ENCODE results near the gene ANKRD40. TPM values are rescaled to one million over a fixed set of nuclear protein-coding genes. Genes with fewer than 3 reads are reported as not detected.

ANKRD40 gene
- total RNA-seq, 1 experiment from 2014 or later, result 45.3 TPM

DNA sequence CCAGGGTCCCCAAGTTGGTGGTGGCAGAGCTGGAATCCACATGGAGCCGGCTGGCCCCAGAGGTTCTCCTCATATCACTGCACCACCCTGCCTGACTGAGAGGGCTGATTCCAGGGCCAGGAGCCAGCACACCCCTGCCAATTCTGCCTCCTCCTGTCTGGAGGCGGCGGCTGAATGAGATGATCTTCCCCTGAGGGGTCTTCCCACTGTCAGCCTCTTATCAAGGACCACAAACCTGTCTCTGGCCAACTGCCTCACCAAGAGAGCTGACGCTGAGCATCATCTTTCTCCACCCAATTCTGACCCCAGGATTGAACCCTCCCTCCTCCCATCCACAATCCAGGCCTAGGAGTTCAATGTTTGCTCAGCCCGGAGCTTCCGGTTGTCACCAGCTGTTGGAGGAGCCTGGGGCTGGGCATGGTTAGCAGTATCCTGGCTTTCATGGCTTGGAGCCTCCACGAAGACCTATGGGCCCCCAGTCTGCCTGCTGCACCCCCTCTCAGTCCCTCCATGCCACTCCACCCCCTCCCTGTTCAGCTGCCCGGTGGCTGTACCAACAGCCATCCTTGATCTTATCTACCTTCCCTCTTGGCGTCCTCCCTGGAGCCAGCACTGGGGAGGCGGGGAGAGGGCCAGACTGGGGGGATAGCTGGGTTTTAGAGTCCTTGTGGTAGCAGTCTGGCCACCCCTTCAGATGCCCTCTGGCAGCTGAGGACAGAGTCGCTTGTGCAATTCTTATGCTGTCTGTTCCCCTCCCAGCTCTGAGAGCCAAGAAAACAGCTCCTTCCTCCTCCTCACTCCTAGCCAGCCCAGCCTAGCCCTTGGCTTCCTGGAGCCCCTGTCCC is 47.5 kb downstream of the ANKRD40 start:
- Mint-ChIP-seq H3K4me3 (no peak overlapping the region), H3K4me1 (peaks cover 16% of the 10 kb centered on the region), H3K27me3 (ENCODE audit: low read depth) (no peaks in the 10 kb centered on the region; the same call in 1 of the 2 replicates), H3K9me3 (no peaks in the 10 kb centered on the region), H3K27ac (no peak overlapping the region), H3K36me3 (no peaks in the 10 kb centered on the region)
- ATAC-seq (no peak), DNase-seq (ENCODE audit: low spot score) (no peak)
- TF ChIP-seq, protein P1, sequence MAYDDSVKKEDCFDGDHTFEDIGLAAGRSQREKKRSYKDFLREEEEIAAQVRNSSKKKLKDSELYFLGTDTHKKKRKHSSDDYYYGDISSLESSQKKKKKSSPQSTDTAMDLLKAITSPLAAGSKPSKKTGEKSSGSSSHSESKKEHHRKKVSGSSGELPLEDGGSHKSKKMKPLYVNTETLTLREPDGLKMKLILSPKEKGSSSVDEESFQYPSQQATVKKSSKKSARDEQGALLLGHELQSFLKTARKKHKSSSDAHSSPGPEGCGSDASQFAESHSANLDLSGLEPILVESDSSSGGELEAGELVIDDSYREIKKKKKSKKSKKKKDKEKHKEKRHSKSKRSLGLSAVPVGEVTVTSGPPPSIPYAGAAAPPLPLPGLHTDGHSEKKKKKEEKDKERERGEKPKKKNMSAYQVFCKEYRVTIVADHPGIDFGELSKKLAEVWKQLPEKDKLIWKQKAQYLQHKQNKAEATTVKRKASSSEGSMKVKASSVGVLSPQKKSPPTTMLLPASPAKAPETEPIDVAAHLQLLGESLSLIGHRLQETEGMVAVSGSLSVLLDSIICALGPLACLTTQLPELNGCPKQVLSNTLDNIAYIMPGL (CRISPR knock-in tag; IDR thresholded peaks at IDR 0.05), result no peak
- TF ChIP-seq GABPB1 (CRISPR knock-in tag; IDR thresholded peaks at IDR 0.05), result peak; percentile 21; the same call in 1 of the 2 replicates
- ChIA-PET POLR2A (interaction anchor here (0.6 kb wide), 2 partner anchors 53 to 73 kb away, joined by 3 to 4 read pairs; no protein-coding TSS in a partner anchor), CTCF (interaction anchor here (0.7 to 3.5 kb wide), 17 partner anchors 9 to 298 kb away, joined by 3 to 18 read pairs (median 5); partner anchors contain the start of genes CACNA1G and SPATA20)

DNA sequence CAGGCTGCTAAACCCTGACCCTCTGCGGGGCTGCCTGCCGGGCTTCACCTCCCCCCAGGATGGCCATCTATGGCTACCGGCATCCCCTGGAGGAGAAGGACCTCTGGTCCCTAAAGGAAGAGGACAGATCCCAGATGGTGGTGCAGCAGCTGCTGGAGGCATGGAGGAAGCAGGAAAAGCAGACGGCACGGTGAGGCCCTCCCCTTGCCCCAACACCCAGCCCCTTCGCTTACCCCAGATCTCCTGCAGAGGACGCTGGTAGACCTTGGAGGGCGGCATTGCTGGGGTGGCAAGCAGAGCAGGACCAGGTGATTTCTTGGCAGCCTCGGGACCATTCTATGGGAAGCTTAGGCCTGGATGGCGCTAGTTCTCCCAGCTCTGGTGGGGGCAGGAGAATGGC is 48.5 kb downstream of the ANKRD40 start:
- Mint-ChIP-seq H3K4me3 (no peak overlapping the region), H3K36me3 (no peaks in the 10 kb centered on the region), H3K27ac (no peak overlapping the region), H3K4me1 (peaks cover 16% of the 10 kb centered on the region), H3K27me3 (ENCODE audit: low read depth) (no peaks in the 10 kb centered on the region), H3K9me3 (no peaks in the 10 kb centered on the region)
- ATAC-seq (peak; percentile 58), DNase-seq (ENCODE audit: low spot score) (peak; percentile 50)
- POLR2A ChIA-PET, result no interaction called here
- CTCF ChIA-PET, result interaction anchor here (0.6 to 3.5 kb wide), 11 partner anchors 10 to 183 kb away, joined by 3 to 14 read pairs (median 4); no protein-coding TSS in a partner anchor
- no peak for TF ChIP-seq ZNF138 (CRISPR knock-in tag; conservative IDR thresholded peaks at IDR 0.05)
- TF ChIP-seq PRRX2 (CRISPR knock-in tag; IDR thresholded peaks at IDR 0.05), result no peak
- no peak for TF ChIP-seq GTF2I (CRISPR knock-in tag; conservative IDR thresholded peaks at IDR 0.05)
- TF ChIP-seq ZNF396 (CRISPR knock-in tag; IDR thresholded peaks at IDR 0.05; ENCODE audit: borderline replicate concordance), result no peak
- TF ChIP-seq, protein P2, sequence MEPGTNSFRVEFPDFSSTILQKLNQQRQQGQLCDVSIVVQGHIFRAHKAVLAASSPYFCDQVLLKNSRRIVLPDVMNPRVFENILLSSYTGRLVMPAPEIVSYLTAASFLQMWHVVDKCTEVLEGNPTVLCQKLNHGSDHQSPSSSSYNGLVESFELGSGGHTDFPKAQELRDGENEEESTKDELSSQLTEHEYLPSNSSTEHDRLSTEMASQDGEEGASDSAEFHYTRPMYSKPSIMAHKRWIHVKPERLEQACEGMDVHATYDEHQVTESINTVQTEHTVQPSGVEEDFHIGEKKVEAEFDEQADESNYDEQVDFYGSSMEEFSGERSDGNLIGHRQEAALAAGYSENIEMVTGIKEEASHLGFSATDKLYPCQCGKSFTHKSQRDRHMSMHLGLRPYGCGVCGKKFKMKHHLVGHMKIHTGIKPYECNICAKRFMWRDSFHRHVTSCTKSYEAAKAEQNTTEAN (CRISPR knock-in tag; IDR thresholded peaks at IDR 0.05), result no peak
- TF ChIP-seq TEAD1 (CRISPR knock-in tag; IDR thresholded peaks at IDR 0.05), result no peak
- TF ChIP-seq ARID4B (CRISPR knock-in tag; IDR thresholded peaks at IDR 0.05; ENCODE audit: borderline replicate concordance), result no peak
- no peak for TF ChIP-seq JUN (CRISPR knock-in tag; IDR thresholded peaks at IDR 0.05)
- no peak for TF ChIP-seq ATF2 (CRISPR knock-in tag; IDR thresholded peaks at IDR 0.05; ENCODE audit: borderline replicate concordance, low read depth)
- no peak for TF ChIP-seq HMGA2 (CRISPR knock-in tag; IDR thresholded peaks at IDR 0.05)
- no peak for TF ChIP-seq NFATC4 (CRISPR knock-in tag; IDR thresholded peaks at IDR 0.05)
- TF ChIP-seq, protein P3, sequence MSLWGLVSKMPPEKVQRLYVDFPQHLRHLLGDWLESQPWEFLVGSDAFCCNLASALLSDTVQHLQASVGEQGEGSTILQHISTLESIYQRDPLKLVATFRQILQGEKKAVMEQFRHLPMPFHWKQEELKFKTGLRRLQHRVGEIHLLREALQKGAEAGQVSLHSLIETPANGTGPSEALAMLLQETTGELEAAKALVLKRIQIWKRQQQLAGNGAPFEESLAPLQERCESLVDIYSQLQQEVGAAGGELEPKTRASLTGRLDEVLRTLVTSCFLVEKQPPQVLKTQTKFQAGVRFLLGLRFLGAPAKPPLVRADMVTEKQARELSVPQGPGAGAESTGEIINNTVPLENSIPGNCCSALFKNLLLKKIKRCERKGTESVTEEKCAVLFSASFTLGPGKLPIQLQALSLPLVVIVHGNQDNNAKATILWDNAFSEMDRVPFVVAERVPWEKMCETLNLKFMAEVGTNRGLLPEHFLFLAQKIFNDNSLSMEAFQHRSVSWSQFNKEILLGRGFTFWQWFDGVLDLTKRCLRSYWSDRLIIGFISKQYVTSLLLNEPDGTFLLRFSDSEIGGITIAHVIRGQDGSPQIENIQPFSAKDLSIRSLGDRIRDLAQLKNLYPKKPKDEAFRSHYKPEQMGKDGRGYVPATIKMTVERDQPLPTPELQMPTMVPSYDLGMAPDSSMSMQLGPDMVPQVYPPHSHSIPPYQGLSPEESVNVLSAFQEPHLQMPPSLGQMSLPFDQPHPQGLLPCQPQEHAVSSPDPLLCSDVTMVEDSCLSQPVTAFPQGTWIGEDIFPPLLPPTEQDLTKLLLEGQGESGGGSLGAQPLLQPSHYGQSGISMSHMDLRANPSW (CRISPR knock-in tag; conservative IDR thresholded peaks at IDR 0.05; ENCODE audit: low read depth), result no peak
- TF ChIP-seq ZNF423 (CRISPR knock-in tag; IDR thresholded peaks at IDR 0.05), result no peak
- no peak for TF ChIP-seq CREB1 (CRISPR knock-in tag; IDR thresholded peaks at IDR 0.05)
